Right atrium auricular region (tissue), 2 donors: ENCODE results near the gene CD101. TPM values are rescaled to one million over a fixed set of nuclear protein-coding genes. Genes with fewer than 3 reads are reported as not detected.

Source experiments
- DNase-seq: peaks from one replicate; pipeline ENCODE4 v3.0.0-alpha.2; 2019; ENCODE audit warnings: low spot score
- H3K27ac ChIP-seq, 2 donors: fragments of 200-600 bp; sonication (generic); 1 replicate in 1 of 2; 2 replicates in 1 of 2; pipeline ENCODE4 v1.5.1; 2016 to 2019
- H3K27me3 ChIP-seq, 2 donors: fragments of 200-600 bp; sonication (generic); one replicate each; pipeline versions ENCODE4 v1.5.1 to v1.6.0; 2017 to 2019
- H3K36me3 ChIP-seq: fragments of 200-600 bp; sonication (generic); one replicate; pipeline ENCODE4 v1.5.1; 2016
- H3K4me1 ChIP-seq, 2 donors: fragments of 200-600 bp; sonication (generic); one replicate each; pipeline versions ENCODE4 v1.5.1 to v1.6.0; 2017 to 2019
- H3K4me3 ChIP-seq, 2 donors: fragments of 200-600 bp; sonication (generic); 1 replicate in 1 of 2; 2 replicates in 1 of 2; pipeline ENCODE4 v1.5.1; 2017 to 2019; ENCODE audit warnings: mild to moderate bottlenecking in 1 of 2, moderate library complexity in 1 of 2
- H3K9me3 ChIP-seq, 2 donors: fragments of 200-600 bp; sonication (generic); one replicate each; pipeline ENCODE4 v1.5.1; 2019
- total RNA-seq, 2 donors: library from RNA; depleted of rRNA; stranded (reverse); fragments of >200 nt; gene quantifications; one replicate each; pipeline ENCODE4 v1.1.0, GENCODE V29; 2016
- TF ChIP-seq, protein P1 (sequence below), 2 donors: fragments of 200-600 bp; sonication (generic); IDR thresholded peaks; one replicate each; pipeline ENCODE4 v1.5.1; 2019; ENCODE audit warnings: antibody characterized with exemption in 2 of 2

The CD101 gene
- total RNA-seq, 2 donors from 2014 or later = 0.11 to 1.3 TPM

DNA sequence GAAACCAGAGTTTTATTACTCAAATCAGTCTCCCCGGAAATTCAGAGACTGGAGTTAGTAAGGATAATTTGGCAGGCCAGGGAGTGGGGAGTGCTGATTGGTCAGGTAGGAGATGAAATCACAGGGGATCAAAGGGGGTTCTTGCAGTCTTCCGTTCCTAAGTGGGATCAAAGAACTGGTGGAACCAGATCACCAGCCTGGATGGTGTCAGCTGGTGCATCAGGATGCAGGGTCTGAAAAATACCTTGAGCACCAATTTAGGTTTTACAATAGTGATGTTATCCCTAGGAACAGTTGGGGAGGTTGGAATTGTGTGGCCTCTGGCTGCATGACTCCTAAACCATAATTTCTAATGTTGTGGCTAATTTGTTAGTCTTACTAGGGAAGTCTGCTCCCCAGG lies 1.4 kb upstream of the CD101 start:
- no peak for DNase-seq
- no peaks in the 10 kb centered on the region for H3K27me3 ChIP-seq
- no peaks in the 10 kb centered on the region for H3K9me3 ChIP-seq
- H3K4me1 ChIP-seq = no peaks in the 10 kb centered on the region
- TF ChIP-seq, protein P1, sequence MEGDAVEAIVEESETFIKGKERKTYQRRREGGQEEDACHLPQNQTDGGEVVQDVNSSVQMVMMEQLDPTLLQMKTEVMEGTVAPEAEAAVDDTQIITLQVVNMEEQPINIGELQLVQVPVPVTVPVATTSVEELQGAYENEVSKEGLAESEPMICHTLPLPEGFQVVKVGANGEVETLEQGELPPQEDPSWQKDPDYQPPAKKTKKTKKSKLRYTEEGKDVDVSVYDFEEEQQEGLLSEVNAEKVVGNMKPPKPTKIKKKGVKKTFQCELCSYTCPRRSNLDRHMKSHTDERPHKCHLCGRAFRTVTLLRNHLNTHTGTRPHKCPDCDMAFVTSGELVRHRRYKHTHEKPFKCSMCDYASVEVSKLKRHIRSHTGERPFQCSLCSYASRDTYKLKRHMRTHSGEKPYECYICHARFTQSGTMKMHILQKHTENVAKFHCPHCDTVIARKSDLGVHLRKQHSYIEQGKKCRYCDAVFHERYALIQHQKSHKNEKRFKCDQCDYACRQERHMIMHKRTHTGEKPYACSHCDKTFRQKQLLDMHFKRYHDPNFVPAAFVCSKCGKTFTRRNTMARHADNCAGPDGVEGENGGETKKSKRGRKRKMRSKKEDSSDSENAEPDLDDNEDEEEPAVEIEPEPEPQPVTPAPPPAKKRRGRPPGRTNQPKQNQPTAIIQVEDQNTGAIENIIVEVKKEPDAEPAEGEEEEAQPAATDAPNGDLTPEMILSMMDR (IDR thresholded peaks at IDR 0.05) = no peak
- no peak overlapping the region for H3K27ac ChIP-seq
- H3K36me3 ChIP-seq = no peaks in the 10 kb centered on the region
- no peak overlapping the region for H3K4me3 ChIP-seq

DNA sequence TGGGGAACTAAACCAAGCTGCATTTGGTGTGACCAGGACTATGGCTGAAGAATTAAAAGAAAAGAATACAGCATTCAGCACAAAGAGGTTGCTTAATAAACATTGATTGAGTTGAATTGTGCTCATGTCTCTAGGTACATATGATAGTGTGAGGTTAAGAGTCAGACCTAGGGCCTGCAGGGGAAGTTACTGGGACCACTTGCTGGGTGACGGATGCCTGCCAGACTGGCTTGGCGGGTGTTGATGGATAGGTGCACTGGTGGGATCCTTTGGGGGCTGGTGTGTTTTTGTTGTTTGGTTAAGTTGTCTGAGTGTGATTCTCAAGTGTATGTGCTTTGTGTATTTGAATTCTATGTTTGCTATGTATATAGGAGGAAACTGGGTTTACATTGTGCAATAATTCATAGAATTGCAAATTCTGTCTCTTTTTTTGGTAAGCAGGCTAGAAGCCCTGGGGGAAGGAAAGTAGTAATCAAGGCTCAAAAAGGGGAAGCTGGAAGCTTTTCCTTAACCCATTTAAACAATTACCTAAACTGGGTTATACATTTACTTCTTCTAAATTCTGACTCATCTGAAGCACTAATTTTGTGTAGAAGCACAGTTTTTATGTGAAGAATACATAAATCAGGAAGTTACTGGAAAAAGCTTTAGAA lies 1.8 kb downstream of the CD101 start:
- H3K27ac ChIP-seq = no peak overlapping the region
- TF ChIP-seq, protein P1 (IDR thresholded peaks at IDR 0.05) = no peak
- no peaks in the 10 kb centered on the region for H3K36me3 ChIP-seq
- no peak for DNase-seq
- H3K4me3 ChIP-seq = no peak overlapping the region
- no peaks in the 10 kb centered on the region for H3K9me3 ChIP-seq
- H3K4me1 ChIP-seq = no peaks in the 10 kb centered on the region
- no peaks in the 10 kb centered on the region for H3K27me3 ChIP-seq

DNA sequence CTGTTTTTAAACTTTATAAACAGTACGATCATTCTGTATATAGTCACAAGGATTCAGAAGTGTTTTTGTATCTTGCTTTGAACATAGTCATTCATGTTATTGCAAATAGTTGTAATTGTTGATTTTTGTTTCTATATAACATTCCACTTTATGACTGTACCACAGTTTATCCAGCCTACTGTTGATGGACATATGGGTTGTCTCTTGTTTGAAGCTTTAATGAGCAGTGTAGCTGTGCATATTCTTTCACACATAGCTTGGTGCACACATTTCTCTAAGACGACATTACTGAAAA lies 6.1 kb downstream of the CD101 start:
- Histone ChIP-seq H3K9me3 (no peaks in the 10 kb centered on the region), H3K36me3 (no peaks in the 10 kb centered on the region), H3K27ac (no peak overlapping the region), H3K27me3 (no peaks in the 10 kb centered on the region), H3K4me3 (no peak overlapping the region), H3K4me1 (no peaks in the 10 kb centered on the region)
- no peak for DNase-seq
- TF ChIP-seq, protein P1 (IDR thresholded peaks at IDR 0.05) = no peak

DNA sequence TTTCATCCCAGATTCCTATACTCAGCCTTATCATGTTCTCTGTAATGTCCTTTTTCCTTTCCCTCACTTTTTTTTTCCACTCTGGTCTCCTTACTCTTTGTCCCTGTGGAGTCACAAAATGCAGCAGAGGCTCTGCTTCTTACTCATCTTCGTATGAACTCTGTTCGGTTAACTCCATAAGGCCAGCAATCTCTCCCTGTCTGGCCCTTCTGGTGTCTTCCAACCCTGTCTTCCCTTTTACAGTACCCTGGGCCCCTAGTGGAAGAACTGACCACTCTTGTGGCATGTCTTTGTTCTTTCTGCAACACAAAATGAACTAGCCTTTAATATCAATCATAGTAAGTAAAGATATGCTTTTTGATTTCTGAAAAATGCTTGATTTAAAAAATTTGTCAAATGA lies 7.1 kb downstream of the CD101 start:
- Histone ChIP-seq H3K9me3 (no peaks in the 10 kb centered on the region), H3K4me1 (no peaks in the 10 kb centered on the region), H3K36me3 (no peaks in the 10 kb centered on the region), H3K4me3 (no peak overlapping the region), H3K27ac (no peak overlapping the region), H3K27me3 (no peaks in the 10 kb centered on the region)
- TF ChIP-seq, protein P1 (IDR thresholded peaks at IDR 0.05) = no peak
- no peak for DNase-seq

DNA sequence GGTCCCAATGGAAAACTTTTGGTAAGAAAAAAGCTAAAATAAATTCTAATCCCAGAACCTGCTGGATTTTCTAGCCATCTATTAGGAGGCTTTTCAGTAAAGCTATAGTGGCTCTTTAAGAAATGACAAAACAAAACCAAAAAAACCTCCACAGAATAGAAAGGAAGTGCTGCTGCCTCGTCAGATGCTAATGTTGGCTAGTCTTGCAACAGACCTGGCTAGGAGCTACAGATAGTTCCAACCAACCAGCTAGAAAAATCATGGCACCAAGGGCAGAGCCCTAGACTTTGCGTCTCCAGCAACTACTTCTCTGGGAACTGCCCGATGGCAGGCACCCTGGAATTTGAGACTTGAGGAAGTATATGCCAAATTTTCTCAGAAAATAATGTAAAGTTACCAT lies 7.6 kb downstream of the CD101 start:
- DNase-seq = no peak
- no peaks in the 10 kb centered on the region for H3K9me3 ChIP-seq
- H3K4me1 ChIP-seq = no peaks in the 10 kb centered on the region
- no peak overlapping the region for H3K4me3 ChIP-seq
- no peaks in the 10 kb centered on the region for H3K36me3 ChIP-seq
- no peak overlapping the region for H3K27ac ChIP-seq
- TF ChIP-seq, protein P1 (IDR thresholded peaks at IDR 0.05) = no peak
- no peaks in the 10 kb centered on the region for H3K27me3 ChIP-seq

DNA sequence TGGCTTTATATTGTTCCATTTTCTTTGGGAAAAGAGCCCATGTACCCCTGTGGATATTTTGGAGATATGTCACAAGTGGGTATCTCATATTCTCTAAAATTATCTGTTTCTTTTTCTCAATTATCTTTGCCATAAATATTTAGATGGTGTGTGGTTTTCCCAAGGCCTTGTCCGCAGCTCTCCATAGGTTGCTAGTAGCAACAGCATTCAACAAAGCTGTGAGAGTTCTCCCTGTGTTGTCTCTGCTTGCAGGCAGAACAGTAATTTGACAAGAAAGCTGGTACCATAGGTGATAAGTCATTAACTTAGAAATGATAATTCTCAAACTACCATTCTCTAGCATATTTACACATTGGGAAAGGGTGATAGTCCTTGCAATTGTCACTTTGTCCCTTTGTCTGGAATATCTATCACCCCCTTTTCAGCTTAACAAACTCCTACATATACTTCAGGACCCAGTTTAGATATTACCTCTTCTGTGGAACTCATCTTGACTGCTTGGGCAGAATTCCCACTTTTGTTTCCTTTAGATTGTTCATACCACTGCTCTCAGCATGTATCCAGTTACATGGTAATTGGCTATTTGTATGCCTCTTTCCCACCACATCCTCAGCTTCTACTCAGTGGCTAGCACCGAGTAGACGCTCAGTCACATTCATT lies 8.9 kb downstream of the CD101 start:
- Histone ChIP-seq H3K27ac (no peak overlapping the region), H3K36me3 (no peaks in the 10 kb centered on the region), H3K9me3 (no peaks in the 10 kb centered on the region), H3K27me3 (no peaks in the 10 kb centered on the region), H3K4me3 (no peak overlapping the region), H3K4me1 (no peaks in the 10 kb centered on the region)
- TF ChIP-seq, protein P1 (IDR thresholded peaks at IDR 0.05) = no peak
- DNase-seq = no peak
